ENCODE measurements around the gene CNTN4.
"Not testable (repeated sequence)": the region's sequence is repeated elsewhere in the genome, so short reads cannot be mapped to it uniquely, and the experiment has no call there.

CNTN4 gene

DNA sequence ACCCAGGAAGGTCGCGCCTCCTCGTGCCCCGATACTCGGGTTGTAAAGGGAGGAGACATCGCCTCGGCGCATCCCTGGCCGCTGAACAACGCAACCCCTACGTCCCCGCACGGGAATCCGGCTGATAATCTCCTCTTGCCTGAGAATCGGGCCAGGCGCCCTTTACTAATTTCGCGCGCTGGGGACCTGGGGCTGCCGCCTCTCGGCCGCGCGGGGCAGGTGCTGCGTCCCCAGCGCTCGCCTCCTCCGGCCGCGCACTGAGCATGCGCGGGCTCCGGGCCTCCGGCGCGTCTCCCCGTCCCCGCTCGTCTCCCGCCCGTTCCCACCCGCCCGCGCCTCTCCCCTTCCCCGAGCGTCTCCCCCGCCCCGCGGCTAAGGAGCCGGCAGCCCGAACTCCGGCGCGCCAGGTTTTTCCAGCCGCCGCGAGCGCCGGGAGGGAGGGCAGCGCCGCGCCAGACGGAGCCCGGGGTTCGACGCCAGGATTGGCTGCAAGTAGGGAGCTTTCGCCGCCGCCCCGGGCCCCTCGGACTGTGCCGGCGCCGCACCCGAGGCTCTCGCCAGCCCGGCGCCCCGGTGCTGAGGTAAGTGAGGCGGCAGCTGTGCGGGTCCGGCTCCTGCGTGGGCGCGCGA, at the start of gene CNTN4:
CNTN4 (plus strand) TSS at position 469 of the 630 bp plus-strand sequence.
- no peak for DNase-seq (ENCODE audit: low read depth)

DNA sequence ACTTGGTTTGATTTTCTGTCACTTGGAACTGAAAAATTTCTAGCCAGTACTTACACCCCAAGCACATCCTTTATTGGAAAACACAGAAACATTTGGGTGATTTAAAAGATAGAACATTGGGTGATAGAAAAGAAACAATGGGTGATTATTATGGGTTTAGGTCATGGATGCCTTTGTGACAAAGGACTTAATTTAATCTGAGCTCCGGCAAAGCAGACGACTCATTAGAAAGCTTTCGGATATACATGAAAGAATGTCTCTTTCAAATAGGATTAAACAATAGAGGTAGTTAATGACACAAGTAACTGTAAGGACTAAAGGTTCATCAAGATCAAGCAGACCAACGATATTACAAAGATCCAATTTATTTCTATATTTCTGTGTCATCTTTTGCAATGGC, 37.3 kb upstream of the CNTN4 start:
- no peak for DNase-seq (ENCODE audit: low read depth)

DNA sequence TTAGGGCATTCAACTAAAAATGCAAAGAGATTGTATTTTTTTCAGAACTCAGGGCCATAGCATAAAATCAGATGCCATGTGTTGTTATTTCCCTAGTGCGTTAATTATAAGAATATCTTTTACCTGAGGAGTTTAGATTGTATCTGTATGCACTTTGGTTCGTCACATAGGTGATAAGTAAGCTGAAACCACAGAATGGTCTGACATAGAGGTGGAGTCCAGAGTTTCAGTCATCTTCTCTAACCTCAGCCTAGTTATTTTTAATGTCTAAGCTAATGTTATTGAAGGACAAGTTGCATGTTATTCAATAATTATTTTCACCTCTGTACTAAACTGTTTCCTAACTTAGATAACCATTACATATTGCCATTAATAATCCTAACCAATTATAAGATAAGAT, 27.1 kb upstream of the CNTN4 start:
- DNase-seq (ENCODE audit: low read depth), result no peak

DNA sequence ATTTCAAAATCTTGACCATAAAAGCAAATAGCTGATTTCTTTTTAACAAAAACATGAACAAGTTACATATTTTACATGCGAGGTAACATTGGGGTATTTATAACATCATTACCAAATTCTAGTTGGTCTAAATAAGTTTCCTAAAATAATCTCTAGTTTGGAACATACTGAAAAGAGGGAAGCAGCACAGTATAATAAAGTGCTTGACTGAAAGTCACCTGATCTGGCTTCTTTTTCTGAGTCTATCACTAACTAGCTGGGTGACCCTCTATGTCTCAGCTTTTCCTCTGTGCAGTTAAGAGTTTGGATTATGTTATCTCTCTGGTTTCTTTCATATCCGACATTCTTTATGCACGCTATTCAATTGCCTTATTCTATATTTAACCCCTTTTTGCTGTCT, 19.8 kb upstream of the CNTN4 start:
- DNase-seq (ENCODE audit: low read depth), result no peak

DNA sequence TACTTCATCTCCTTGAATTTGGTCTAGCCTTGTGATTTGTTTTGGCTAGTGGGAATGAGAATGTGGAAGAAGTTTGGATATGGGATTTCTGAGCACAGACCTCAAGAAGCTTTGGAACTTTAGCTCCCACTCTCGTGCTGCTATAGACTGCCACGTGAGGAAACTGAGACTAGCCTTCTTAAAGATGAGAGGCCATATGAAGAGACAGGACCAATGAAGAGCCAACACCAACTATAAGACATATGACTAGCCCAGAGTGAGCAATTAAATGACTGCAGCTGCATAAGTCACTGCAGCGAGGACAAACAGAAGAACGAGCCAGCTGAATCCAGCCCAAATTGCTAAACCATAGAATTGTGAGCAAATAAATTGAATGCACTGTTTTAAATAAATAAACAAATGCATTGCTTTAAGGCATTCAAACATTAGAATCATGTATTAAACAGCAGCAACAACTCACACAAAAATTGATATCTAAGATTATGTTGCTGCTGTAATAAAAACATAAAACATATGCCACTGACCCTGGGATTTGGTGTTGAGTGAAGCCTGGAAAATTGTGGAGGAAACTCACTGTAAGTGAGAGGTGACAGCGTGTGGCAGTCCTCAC, 15.7 kb upstream of the CNTN4 start:
- DNase-seq (ENCODE audit: low read depth), result no peak

DNA sequence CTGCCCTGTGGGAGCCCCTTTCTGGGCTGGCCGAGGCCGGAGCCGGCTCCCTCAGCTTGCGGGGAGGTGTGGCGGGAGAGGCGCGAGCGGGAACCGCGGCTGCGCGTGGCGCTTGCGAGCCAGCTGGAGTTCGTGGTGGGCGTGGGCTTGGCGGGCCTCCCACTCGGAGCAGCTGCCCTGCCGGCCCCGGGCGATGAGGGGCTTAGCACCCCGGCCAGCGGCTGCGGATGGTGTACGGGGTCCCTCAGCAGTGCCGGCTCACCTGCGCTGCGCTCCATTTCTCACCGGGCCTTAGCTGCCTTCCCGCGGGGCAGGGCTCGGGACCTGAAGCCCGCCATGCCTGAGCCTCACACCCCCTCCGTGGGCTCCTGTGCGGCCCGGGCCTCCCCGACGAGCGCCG, 15.1 kb upstream of the CNTN4 start:
- not testable (repeated sequence) for DNase-seq (ENCODE audit: low read depth)

DNA sequence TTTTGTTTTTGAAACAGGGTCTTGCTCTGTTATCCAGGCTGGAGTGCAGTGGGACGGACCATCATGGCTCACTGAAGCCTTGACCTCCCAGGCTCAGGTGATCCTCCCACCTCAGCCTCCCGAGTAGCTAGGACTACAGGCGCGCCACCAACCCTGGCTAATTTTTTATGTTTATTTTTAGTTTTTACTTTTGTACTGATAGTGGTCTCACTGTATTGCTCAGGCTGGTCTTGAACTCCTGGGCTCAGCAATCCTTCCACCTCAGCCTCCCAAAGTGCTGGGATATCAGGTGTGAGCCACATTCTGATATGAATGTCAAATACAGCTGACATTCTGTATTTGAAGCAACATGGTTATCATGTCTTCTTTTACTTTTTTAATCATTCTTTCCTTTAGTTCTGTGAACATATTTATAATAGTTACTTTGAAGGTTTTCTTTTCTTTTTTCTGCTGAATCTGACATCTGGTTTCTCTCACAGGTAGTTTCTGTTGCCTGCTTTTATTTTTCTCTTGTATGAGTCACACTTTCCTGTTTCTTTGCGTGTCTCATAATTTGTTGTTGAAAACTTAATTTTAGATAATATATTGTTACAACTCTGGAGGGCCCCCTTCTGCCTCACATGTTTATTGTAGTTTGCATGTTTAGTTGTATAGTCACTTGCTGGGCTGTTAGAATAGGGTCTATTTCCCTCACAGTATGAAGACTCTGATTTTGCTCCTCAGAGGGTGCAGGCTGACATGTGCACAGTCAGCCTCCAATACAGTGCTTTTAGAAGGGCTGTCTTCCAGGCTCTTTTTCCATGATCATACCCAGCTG, 8.4 kb upstream of the CNTN4 start:
- no peak for DNase-seq (ENCODE audit: low read depth)

DNA sequence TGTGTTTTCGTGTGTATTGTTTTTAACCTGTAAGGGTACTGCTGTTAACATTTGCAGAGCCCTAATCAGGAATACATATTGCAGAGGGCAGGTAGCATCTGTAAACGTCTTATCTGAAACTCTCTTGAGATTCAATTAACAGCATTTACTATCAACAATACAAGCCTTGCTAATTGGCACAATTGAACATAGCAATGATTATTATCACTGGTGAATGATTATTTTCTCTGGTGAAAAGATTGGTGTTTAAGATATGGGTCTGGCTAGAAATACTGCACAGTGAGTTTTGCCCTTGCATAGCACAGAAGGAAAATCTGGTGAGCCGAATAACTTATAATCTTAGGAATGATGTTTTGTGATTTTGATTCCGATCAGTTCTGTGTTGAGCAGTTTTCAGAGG, 5.9 kb upstream of the CNTN4 start:
- DNase-seq (ENCODE audit: low read depth), result no peak

DNA sequence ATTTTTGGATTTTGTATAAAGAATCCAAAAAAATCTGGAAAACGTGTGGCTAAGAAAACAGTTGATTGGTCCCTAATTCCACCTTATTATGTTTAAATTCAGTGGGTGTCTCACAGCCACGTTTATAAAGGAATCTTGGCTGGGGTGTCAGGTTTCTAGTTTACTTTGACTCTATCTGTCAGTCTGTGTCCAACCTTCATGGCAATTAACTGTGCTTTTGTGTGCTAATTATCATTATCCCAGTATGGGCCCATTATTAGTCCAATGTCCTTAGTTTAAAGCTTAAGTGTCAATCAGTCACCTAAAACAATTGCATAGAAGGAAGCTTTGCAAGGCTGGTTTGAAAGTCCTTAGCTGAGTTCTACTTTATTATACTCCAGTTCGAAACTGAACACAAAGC, 3.7 kb upstream of the CNTN4 start:
- no peak for DNase-seq (ENCODE audit: low read depth)

DNA sequence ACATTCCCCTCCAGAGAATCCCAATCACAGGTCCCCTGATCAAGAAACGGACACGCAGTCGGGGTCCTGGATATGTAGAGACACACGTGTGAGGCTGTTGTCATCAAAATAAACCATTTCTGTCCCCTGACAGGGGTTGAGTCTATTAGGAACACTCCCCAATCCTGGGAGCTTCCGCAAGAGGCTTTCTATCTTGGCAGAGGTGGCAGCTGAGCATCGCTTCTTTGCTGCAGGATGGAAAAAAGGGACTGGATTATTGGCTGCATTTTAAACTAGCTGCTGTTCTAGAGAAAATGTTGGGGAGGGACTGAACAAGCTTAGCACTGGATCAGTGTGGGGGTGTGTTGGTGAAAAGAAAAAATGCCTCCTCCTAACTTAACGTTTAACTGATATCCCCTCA, 2.5 kb upstream of the CNTN4 start:
- no peak for DNase-seq (ENCODE audit: low read depth)

DNA sequence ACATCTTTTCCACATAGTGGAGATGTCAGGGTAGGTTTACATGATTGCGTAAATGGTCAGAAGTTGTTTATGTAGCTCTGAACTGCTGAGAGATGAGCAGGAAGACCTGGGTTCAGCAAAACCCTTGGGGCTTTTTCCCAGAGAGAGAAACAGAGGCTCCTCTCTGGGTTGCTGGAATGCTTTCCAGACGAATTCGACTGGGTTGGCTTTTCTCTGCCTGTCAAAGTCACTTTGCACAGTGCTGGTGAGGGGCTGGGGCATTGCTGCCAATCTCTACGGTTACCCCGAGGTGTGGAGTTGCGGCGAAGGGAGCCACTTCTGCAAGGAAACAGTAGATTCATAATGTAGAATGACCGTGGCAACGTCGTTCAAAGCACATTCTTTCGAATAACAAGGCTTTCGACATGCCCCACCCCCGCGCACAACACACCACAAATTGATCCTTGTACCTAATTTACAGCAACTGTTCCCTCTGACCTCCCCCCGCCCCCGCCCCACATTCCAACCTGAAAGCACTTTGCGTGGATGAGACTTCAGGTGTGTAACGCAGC, 950 bp upstream of the CNTN4 start:
- DNase-seq (ENCODE audit: low read depth), result no peak

DNA sequence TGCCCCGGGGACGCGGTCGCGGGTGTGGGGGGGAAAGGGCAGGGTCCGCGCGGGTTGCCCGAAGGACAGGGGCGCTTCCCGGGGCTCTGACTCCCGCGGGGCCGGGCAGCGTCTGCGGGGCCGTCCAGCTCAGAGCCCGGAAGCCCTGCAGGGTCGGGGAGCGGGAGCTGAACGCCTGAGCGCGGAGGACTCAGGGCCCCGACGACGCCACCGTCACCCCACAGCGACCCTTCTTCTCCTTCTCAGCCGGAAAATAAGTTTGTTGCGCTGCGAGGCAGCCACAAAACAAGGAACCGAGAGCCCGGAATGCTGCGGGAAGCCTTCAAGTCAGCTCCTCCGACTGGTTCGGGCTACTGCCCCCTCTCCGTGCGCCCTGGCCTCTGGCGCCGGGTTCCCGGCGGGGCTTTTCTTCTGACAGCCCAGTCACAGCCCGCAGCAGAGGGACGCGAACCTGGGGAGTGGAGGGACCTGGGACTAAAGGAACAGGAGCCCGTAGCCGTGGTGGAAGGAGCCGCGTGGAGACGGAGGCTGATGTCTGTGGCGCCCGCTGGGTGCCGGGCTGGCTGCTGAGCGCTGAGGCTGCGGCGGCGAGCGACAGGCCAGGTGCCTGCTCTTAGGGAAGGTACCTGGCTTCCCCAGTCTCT, 484 bp downstream of the CNTN4 start:
- DNase-seq (ENCODE audit: low read depth), result no peak

DNA sequence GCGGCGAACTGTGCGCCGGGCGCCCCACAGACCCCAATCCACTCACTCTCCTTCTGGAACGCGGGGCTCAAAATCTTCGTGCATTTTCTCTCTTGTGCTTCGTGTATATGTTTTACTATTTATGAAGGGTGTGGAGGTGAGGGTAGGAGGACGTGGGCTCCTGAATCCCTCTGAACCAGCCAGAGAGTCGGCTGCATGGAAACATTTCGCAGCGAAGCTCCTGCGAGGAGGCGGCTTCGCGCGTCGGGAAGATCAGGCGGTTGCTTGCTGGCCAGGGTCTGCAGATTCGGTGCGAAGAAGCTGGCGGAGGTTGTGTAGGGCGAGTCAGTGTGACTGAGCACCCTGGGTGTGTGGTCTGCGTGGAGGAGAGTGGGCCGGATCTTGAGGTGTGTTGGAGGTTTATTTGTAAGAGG, 1.1 kb downstream of the CNTN4 start:
- DNase-seq (ENCODE audit: low read depth), result no peak

DNA sequence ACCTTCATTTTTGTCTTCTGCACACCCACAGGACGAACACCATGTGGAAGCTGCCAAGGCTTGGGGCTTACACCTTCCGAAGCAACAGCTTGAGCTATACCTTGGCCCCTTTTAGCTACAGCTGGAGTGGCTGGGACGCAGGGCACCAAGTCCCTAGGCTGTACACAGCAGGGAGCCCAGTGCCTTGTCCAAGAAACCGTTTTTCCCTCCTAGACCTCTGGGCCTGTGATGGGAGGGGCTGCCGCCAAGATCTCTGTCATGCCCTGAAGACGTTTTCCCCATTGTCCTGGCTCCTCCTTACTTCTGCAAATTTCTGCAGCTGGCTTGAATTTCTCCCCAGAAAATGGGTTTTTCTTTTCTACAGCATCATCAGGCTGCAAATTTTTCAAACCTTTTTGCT, 7.8 kb downstream of the CNTN4 start:
- no peak for DNase-seq (ENCODE audit: low read depth)

DNA sequence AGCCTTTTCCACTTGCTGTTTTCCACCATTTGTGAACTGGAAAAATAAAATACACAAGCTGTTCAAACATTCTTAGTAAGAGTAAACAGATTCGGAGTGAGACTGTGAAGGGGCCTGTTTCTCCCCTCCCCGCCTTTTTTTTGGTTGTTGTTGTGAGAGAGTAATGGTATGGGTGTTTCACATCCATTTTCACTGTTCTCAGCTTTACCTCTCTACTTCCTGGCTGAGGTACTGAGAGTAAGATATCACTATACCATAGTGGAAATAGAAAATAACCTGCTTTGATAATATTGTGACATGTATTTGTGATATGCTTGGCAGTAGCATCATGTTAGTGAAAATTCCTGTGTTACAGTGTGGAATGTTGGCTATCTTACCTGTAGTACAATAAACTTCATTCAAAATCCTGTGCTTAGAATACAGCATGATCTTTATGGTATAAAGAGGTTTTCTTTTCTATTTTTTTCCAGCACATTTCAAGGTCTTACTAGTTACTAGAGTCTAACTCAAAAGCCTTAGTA, 12.0 kb downstream of the CNTN4 start:
- DNase-seq (ENCODE audit: low read depth), result no peak

DNA sequence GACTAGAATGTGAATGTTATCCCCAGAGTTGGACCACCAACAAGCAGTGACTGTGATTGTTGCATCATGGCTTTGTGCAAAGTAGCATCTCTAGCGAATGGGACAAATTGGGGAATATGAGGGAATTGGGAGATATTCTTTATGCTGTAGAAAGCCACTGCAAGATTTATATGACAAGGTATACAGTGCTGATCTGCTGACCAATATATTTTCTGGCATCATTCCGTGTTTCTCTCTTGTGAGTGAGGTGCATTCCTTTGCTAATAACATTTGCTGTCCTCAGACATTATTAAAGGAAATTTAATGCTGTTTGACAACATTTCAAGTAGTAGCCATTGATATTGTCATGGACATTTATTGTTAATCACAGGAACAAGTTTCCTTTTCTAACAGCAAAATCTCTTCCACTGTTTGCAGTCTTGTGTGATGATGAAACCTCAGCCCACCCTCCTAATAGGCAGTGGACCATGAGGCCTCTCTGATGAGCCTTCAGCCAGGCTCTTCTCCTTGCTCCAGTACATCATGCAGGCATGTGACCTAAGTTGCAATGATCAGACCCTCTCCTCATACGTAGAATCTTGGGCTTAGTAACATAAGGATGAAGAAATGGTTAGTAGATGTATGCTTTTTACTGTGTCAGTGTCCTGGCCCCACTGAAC, 16.1 kb downstream of the CNTN4 start:
- DNase-seq (ENCODE audit: low read depth), result no peak

DNA sequence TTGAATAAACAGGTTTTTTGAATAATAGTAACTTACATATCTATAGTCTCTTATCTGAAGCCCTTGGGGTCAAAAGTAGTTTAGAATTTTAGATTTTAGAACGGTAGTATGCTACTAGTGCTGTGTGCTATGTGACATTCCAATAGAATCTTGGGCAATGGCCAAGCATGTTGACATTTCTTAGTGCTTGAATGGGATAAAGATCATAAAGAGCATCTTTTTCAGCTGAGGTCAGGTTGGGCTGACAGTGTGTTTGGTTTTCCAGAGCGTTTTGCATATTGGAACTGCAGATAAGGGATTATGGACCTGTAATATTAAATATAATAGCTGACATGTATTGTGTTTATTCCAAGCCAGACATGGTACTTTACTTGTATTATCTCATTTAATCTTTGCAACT, 32.1 kb downstream of the CNTN4 start:
- DNase-seq (ENCODE audit: low read depth), result no peak

DNA sequence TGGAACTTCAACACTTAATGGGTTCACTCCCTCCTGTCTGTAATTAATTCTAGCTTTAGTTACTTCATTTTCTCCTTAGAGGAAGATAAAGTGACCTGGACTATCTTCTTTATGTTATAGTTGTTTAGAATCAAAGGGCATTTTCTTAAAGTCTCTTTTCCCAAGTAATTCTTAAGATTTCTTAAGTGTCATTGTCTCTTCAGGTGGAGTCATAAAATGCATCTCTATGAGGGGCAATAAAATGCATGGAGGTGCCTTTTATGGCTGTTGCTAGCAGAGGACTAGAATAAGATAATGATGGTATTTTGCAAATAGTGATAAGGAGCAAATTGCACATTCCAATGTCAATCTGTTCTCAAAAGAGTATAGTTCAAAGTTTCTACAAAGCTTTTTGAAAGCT, 34.5 kb downstream of the CNTN4 start:
- no peak for DNase-seq (ENCODE audit: low read depth)

DNA sequence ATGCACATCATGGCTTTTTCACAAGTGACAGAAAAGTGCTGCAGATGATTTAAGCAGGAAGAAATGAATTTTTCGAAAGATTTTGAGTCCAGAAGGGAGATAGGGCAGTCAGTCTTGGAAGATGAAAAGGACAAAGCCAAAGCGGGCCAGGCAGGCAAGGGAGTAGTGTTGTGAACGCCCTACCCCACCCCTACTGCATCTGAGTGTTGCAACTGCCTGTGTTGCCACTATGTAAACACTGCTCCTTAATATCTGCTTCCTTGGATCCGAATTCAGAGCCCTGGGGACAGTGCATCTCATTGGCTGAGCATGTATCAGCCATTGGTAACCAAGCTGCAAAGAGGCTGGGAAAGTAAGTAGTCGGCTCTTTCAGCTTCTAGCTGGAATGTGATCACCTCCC, 39.0 kb downstream of the CNTN4 start:
- DNase-seq (ENCODE audit: low read depth), result no peak

DNA sequence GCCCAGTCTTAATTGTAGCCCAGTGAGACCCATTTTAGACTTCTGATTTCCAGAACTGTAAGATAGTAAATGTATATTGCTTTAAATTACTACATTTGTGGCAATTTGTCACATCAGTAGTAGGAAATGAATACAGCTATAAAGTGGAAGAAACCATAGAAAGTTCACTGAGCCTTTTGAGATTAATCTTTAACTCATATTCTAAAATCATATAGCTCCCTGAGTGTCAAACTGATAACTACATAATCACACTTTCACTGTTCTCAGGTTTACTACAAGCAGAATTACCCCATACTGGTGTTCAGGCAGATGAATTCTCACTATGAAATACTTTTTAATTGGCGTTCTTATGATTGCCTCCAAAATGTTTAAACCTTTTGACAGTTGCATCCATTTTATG, 42.8 kb downstream of the CNTN4 start:
- no peak for DNase-seq (ENCODE audit: low read depth)

DNA sequence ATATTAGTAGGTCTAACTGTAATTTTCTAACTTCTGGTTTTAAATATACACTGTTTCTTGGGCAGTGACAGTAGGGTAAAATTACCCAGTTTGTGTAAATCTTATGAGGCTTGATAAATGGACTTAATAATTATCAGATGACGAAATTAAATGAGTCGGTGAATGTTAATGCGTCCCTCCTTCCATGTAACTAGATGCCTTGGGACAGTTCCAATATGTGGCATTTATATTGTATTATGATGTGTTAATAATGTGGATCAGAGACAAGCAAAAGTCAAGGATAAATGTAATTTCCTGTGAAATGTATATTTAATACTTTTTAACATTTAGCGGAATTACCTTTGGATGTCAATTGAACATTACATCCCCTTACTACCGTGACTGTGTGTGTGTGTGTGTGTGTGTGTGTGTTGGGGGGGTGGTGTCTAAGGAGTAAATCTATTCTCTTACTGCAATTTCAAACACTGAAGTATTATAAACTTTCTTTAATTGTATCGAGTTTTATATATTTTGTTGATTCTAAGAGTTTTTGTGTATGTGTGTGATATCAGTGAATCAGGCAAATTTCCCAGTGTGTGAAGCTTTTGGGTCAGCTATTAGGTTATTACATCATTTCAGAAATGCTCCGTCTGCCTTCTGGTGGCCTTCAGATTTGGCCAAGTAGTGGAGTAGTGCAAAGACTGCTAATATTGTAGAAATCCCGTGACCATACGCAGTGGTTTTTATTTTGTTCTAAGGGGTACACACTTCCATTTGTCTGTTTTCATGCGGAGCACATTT, 50.1 kb downstream of the CNTN4 start:
- no peak for DNase-seq (ENCODE audit: low read depth)

All from GM04504 (cell line).